ENCODE data around the gene FAM221B. TPM values are rescaled to one million over a fixed set of nuclear protein-coding genes. Genes with fewer than 3 reads are reported as not detected.

Gene FAM221B
- total and polyA plus RNA-seq, 2 donors (not counting 1 experiment from before 2014, with no cell fraction given): not detected

- peaks cover 3% of the 10 kb centered on the region for H3K4me1 Mint-ChIP-seq
- Histone ChIP-seq H3K4me2 (replicated peaks; ENCODE audit: low read depth, low read length, poor library complexity, severe bottlenecking) (no peak overlapping the region), H3K9ac (ENCODE audit: low read length) (no peak overlapping the region), H3K4me3 (ENCODE audit: control extremely low read depth in 1 of 5, extremely low read depth in 1 of 5, insufficient read depth in 1 of 5, low read depth in 2 of 5, low read length in 4 of 5) (no peak overlapping the region), H3K9me3 (ENCODE audit: control extremely low read depth in 1 of 3, control insufficient read depth in 2 of 3, insufficient read depth in 1 of 3, low read length in 2 of 3) (no peaks in the 10 kb centered on the region), H3K79me2 (ENCODE audit: control insufficient read depth, insufficient read depth, low read length) (no peaks in the 10 kb centered on the region), H3K4me1 (ENCODE audit: control insufficient read depth in 2 of 2, insufficient read depth in 2 of 2, low read length in 2 of 2) (peaks cover 0 to 5% of the 10 kb centered on the region in 2 donors), H3K27ac (ENCODE audit: low read length in 2 of 2) (no peak overlapping the region), H3K36me3 (replicated peaks in 1 of 2; ENCODE audit: control extremely low read depth in 1 of 2, control insufficient read depth in 1 of 2, extremely low read depth in 1 of 2, insufficient read depth in 2 of 2, low read length in 1 of 2) (no peaks in the 10 kb centered on the region), H2AFZ (ENCODE audit: insufficient read depth, low read depth, low read length, poor library complexity, severe bottlenecking) (no peak overlapping the region), H4K20me1 (ENCODE audit: control insufficient read depth, insufficient read depth, low read length, poor library complexity, severe bottlenecking) (no peaks in the 10 kb centered on the region), H3K27me3 (replicated peaks in 1 of 4; ENCODE audit: control extremely low read depth in 1 of 4, control insufficient read depth in 3 of 4, insufficient read depth in 4 of 4, low read length in 3 of 4) (no peaks in the 10 kb centered on the region)
- DNase-seq (no peak), ATAC-seq (ENCODE audit: low read depth) (no peak)
- POLR2A ChIA-PET: no interaction called here
- no peaks in the 10 kb centered on the region for H3K9me3 Mint-ChIP-seq (ENCODE audit: insufficient read depth)
- TF ChIP-seq CTCF (IDR thresholded peaks at IDR 0.05): no peak
- no peak for TF ChIP-seq EZH2 (IDR thresholded peaks at IDR 0.05; ENCODE audit: borderline replicate concordance, insufficient read depth, low read depth, low read length, poor library complexity, severe bottlenecking)
- H3K4me3 Mint-ChIP-seq: no peak overlapping the region
- CTCF ChIA-PET: no interaction called here
- no peak overlapping the region for H3K27ac Mint-ChIP-seq
- 83% methylated on average over 2 of the region's 7 CpGs for WGBS (ENCODE audit: insufficient coverage)
- no peaks in the 10 kb centered on the region for H3K27me3 Mint-ChIP-seq
- intact Hi-C loops (cut with micrococcal nuclease): no loop called here
Observed at GRCh38 chr9:35854091-35854762, 25.7 kb upstream of the FAM221B start.

Measured in B cell (primary cell).